ENCODE results near the gene TUT4.
A peak's percentile ranks its signal among the peaks of the same experiment; 100 is the strongest.
"Not testable (repeated sequence)": the region's sequence is repeated elsewhere in the genome, so short reads cannot be mapped to it uniquely, and the experiment has no call there.

TUT4 gene

DNA sequence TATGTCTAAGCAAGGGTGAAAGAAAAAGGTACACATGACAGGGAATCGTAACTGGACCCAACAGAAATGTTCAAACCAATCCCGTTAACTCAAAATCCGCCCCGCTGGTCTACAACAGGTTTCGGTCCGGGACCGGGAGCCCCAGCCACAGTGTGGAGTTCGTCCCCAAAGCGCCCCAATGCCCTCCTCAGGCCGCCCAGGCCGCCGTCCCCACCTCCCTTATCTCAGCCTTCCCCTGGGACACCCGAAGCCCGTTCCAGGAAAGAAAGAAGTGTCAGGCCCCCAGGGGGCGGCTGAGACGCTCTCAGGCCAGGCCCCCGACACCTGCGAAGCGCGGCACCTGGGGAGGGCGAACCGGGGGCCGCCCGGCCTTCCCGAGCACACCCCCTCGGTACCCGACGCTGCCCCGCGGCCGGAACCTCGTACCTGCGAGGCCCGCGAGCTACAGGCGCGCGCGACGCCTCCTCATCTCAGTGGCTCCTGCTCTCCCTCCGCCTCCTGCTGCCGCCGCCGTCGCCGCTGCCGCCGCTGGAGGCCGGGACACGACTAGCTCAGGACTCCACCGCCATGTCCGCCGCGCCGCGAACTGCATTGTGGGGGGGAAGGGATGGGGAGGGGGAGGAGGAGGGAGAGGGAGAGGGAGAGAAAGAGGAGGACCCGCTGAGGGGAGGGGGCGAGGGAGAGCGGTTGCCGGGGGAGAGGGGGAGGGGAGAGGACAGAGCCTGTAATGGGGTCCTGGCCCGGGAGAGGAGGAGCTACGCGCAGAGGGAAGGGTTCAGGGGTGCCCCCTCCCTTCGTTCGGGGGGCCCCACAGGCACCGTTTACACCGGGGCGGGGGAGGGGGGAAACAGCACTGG, at the start of gene TUT4:
Gene TUT4 (minus strand): TSS at position 588 of the 857 bp plus-strand sequence. CDS start 26,812 bp downstream, outside the sequence.
- DNase-seq = peak; percentile 97

DNA sequence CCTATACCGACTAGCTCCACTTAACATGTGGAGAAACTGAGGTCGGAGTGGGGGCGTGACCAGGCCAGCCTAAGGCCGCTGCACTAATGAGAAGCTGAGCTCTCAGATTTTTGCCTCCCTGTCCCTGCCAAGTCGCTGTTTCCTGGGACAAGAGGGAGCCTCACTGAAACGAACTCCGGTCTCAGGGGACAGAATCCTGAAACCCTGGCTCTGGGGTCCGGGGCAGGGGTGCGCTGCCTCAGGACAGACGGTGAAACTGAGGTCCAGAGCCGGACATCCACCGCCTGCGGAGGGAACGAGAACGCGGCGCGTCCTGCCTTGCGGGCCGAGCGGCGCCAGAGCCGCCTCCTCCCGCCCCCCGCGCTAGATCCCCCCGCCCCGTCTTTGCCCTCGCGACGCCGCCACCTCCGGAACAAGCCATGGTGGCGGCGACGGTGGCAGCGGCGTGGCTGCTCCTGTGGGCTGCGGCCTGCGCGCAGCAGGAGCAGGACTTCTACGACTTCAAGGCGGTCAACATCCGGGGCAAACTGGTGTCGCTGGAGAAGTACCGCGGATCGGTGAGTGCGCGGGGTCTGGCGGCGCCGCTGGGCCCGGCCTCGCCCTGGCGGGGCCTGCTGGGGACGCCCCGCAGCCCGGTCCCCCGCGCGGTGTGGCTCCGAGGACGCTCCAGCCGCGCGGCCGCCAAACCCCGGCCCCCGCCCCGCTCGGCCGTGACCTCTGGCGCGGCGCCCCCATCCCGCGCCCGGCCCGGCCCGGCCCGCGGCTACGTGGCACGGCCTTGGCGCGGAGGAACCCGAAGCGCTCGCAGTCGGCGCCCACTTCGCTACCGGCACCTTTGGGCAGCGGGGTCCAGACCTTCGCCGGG, 49.3 kb upstream of the TUT4 start, which contains the start of gene GPX7:
Gene GPX7 (plus strand): TSS at position 381 of the 865 bp plus-strand sequence. CDS start 39 bp downstream, at position 420.
- peak; percentile 75 for DNase-seq

- no peak for DNase-seq
These were observed 48.6 kb upstream of the TUT4 start for GRCh38 chr1:52601519-52601918.

GRCh38 chr1:52600533-52601179, 47.8 kb upstream of the TUT4 start:
- no peak for DNase-seq

GRCh38 chr1:52599236-52599635, 46.3 kb upstream of the TUT4 start:
- no peak for DNase-seq

- no peak for DNase-seq
These were observed 45.8 kb upstream of the TUT4 start for GRCh38 chr1:52598729-52599128.

- DNase-seq = no peak
These were observed 45.0 kb upstream of the TUT4 start for GRCh38 chr1:52597912-52598311.

DNA sequence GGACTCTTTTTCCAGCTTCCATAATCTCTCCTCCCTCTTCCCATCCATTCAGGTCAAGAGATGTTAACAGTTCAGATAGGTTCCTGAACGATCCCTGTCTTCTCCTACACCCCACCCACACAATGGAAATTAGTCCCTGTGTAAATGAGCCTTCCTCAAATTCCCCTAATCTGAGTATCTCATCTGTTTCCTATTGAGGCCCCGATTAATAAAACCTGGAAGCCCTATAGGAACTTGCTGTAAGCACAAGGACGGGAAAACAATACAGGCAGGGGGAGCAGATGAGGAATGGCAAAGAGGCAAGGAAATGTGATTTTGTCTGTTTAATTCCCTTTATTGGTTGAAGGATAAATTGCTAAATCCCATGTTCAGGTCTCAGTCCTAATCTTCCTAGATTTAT, 42.2 kb upstream of the TUT4 start:
- no peak for DNase-seq

DNA sequence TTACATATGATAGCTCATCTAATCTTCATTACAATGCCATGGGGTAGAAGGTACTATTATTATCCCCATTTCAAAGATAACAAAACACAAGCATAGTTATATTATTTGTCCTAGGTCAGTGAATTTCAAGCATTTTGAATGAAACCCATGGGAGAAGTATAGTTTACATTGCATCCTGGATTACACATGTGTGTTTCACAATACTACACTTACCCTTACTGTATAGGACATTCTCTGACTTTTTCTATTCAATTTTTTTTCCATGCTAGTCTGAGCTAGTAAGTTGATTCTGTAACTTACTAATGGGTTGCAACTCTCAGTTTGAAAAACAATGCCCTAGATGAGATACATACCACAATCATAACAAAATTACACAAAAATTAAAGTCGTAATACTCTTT, 40.6 kb upstream of the TUT4 start:
- no peak for DNase-seq

DNA sequence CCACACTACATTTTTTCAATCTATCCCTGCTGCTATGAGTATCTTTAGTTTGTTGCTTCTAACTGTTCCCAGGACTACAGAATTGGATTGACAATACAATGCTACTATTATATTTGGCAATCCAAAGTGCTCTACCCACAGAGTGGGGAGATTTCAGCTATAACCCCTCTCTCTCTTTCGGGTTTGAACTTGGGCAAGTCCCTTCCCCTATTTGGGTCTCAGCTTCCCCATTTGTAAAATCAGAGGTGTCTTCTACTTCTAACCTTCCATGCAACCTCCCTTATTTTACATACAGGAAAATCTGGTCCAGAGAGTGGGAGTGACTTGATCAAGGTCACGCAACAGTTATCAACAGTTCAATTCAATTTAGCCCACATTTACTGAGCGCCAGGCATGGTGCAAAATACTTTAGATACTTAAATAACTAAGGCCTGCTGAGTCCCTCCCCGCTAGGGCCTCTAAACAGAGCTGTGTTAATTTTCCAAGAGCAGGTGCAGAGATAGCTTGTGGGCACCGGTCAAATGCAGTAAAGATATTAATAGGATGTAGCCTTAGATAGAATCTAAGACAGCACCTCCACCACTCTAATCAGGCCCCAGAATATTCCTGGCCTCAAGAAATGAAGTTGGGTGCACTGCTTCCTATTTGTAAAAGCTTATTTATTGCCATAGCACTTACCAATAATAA, 39.9 kb upstream of the TUT4 start:
- DNase-seq = no peak

- DNase-seq = no peak
These were observed 37.4 kb upstream of the TUT4 start for GRCh38 chr1:52590266-52590665.

- no peak for DNase-seq
These were observed 35.6 kb upstream of the TUT4 start for GRCh38 chr1:52588535-52588934.

DNA sequence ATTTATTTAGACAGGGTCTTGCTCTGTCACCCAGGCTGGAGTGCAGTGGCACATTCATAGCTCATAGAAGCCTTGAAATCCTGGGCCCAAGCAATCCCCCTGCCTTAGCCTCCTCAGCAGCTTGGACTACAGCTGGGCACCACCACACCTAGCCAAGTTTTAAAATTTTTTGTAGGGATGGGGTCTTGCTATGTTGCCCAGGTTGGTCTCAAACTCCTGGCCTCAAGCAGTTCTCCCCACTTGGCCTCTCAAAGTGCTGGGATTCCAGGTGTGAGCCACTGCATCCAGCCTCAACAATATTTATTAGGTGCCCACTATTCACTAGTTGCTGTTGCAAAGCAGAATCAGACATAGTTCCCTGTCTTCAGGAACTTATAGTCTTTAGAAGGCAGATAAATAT, 35.1 kb upstream of the TUT4 start:
- DNase-seq = no peak

DNA sequence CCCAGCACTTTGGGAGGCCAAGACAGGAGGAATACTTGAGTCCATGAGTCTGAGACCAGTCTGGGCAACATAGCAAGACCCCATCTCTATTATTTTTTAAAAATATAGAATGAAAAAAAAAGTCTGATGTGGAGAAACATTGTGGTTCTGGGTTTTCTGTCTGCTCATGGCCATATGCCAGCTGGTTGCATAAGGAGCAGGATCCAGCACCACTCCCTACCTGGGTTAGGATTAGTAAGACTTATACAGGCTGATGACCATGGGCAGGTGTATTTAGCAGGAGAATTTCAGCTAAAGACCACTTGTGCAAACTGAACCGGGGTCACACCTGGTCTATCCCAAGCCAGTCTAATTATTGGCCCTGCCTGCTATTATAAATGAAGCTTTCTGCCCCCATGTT, 32.6 kb upstream of the TUT4 start:
- DNase-seq = no peak

DNA sequence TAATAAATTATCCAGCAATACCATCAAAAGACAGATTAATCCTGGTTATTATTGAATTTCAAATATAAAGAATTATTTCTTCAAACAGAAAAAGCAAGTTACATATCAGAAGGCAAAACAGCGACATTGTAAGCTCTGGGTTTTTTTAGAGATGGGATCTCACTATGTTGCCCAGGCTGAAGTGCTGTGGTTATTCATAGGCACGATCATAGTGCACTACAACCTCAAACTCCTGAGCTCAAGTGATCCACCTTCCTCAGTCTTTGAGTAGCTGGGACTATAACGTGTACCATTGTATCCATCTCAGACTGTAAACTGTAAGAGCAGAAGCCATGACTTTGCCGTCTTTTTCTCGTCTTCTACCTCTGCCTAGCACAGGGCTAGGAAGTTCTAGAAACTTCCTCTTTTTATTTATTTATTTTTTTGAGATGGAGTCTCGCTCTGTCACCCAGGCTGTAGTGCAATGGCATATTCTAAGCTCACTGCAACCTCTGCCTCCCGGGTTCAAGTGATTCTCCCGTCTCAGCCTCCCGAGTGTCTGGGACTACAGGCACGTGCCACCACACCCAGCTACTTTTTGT, 29.3 kb upstream of the TUT4 start:
- DNase-seq = no peak

DNA sequence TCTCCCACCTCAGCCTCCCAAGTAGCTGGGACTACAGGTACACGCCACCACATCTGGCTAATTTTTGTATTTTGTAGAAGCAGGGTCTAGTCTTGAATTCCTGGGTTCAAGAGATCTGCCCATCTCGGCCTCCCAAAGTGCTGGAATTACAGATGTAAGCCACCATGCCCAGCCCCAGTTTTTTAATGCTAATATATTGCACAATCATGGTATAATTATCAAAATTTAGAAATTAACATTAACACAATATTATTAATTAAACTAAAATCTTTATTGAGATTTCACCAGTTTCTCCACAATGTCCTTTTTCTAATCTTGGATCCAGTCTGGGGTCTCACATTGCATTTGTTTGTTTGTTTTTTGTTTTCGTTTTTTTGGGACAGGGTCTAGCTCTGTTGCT, 27.4 kb upstream of the TUT4 start:
- DNase-seq = no peak

DNA sequence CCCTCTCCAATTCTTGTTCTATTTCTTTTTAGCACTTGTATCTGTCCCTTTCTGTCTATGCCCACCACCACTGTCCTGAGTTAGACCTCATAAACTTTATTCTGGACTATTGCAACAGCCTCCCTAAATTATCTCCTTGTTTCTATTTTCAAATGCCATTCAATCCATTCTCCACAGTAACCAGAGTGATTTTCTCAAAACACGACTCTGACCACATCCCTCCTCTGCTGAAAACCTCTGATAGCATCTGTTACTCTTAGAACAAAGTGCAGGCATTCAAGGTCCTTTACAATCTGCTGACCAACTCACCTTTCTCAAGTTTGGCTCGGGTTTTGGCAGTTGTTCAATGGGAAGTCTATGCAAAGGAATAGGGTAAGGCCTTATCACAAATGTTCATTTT, 26.5 kb upstream of the TUT4 start:
- no peak for DNase-seq

- DNase-seq = not testable (repeated sequence)
These were observed 25.2 kb upstream of the TUT4 start for GRCh38 chr1:52578066-52578465.

GRCh38 chr1:52576074-52576473, 23.2 kb upstream of the TUT4 start:
- DNase-seq = no peak

- DNase-seq = no peak
These were observed 21.7 kb upstream of the TUT4 start for GRCh38 chr1:52574594-52574993.

- DNase-seq = no peak
These were observed 19.5 kb upstream of the TUT4 start for GRCh38 chr1:52572387-52572786.

DNA sequence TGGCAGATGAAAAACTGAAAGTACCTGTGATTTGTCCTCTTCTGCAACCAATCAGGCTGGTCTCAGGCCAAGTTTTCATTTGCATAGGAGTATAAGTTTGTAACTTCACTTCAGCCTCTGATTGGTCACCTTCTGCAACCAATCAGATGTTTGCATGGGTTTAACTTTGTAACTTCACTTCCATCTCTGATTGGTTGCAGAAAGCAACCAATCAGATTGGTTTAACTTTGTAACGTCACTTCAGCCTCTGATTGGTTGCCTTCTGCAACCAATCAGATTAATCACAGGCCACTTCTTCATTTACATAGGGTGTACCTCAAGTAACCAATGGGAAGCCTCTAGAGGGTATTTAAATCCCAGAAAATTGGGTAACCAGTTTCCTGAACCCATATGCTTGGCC, 18.9 kb upstream of the TUT4 start:
- DNase-seq = no peak
